HG02759 (cell line): ENCODE results near the gene SPECC1L.

Experiments
- ATAC-seq: cut with Tn5 transposase; IDR thresholded peaks from one replicate; pipeline ENCODE4 v1.9.1; 2021; ENCODE audit warnings: mild to moderate bottlenecking, moderate library complexity; ENCODE audit not compliant: unreplicated experiment

The SPECC1L gene

GRCh38 chr22:24437091-24437490, 166.5 kb downstream of the SPECC1L start:
- ATAC-seq = no peak

- peak; percentile 29 for ATAC-seq
Measured at GRCh38 chr22:24437741-24438328, 167.2 kb downstream of the SPECC1L start.

GRCh38 chr22:24440270-24440717, 169.7 kb downstream of the SPECC1L start:
- ATAC-seq = no peak

GRCh38 chr22:24440718-24441405, 170.2 kb downstream of the SPECC1L start:
- ATAC-seq = no peak

DNA sequence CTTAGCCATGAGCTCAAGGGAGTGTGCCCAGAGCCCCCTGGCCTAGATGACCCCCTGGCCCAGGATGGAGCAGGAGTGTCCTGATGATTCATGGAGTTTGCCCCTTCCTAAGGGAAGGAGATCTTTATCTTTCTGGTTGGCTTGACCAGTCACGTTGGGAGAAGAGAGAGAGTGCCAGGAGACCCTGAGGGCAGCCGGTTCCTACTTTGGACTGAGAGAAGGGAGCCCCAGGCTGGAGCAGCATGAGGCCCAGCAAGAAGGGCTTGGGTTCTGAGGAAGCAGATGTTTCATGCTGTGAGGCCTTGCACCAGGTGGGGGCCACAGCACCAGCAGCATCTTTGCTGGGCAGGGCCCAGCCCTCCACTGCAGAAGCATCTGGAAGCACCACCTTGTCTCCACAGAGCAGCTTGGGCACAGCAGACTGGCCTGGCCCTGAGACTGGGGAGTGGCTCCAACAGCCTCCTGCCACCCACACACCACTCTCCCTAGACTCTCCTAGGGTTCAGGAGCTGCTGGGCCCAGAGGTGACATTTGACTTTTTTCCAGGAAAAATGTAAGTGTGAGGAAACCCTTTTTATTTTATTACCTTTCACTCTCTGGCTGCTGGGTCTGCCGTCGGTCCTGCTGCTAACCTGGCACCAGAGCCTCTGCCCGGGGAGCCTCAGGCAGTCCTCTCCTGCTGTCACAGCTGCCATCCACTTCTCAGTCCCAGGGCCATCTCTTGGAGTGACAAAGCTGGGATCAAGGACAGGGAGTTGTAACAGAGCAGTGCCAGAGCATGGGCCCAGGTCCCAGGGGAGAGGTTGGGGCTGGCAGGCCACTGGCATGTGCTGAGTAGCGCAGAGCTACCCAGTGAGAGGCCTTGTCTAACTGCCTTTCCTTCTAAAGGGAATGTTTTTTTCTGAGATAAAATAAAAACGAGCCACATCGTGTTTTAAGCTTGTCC, 171.0 kb downstream of the SPECC1L start:
- ATAC-seq = no peak

DNA sequence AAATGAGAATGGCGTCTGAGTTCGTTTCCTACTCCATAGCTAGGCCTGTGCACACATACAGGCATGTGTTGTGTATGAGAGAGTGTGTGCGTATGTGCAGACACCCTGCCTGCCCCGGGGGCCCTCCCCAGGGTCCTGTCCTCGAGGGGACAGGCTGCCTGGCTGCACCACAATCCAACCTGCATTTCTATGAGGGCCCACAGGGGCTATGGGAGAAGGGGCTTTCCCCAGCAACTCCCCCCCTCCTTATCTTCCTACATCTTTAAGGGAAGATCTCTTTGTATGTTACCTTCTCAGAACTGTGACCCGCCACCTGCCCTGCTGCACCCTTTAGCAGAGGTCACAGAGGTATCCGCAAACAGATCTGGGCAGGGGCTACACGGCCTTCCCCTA, 171.7 kb downstream of the SPECC1L start:
- ATAC-seq = no peak

DNA sequence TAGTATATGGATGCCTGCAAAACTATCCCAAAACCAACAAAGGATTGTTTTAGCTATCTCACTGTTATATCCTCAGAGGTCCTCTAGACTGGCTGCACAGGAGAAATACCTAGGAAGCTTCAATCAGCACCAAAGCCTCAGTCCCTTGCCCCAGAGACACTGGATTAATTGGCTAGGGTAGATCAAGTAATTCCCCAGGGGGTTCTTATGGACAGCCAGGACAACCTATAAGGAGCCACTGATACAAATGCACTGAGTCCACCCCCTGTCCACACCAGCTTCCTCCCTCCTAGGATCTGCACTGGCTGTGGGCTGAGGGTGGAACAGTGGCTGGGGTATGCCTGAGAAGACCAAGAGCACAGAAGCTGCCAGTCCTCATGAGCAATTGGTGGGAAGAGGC, 173.0 kb downstream of the SPECC1L start:
- no peak for ATAC-seq

- ATAC-seq = no peak
Measured at GRCh38 chr22:24444251-24444650, 173.6 kb downstream of the SPECC1L start.

- no peak for ATAC-seq
Measured at GRCh38 chr22:24444729-24445466, 174.3 kb downstream of the SPECC1L start.

DNA sequence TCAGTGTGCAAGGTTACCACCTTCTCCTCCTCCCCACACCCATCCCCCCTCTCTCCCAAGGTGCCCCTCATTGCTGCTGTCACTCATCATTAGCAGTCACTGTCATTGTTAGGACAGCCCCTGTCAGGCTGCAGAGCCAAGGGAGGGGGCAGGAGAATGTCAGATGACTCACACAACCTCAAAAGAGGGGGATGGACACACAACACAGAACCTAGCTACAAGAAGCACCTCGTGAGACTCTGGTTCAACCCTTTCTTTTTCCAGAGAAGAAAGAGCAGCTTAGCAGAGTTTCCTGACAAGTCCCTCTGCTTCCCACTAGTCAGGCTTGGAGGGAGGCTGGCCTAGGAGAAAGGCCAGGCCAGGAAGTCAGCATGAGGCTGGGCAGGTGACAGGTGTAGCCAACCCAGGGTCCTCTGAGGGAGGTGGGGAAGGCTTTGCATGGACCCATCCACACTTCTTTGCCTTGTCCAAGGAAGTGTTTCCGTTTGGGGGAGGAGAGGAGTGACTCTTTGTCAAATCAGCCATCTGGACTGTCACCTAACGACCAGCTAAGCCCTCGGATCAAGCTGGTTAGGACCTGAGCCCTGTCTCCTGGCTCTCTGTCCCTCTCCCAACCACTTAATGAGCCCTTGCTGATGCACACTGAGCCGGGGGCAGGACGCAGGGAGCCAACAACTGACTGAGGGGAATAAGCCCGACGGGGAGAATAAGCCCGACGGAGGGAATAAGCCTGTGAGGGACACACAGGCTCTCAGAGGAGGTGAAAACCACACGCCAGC, 175.0 kb downstream of the SPECC1L start:
- no peak for ATAC-seq

- no peak for ATAC-seq
Measured at GRCh38 chr22:24446260-24446611, 175.6 kb downstream of the SPECC1L start.

- no peak for ATAC-seq
Measured at GRCh38 chr22:24450610-24451009, 180.0 kb downstream of the SPECC1L start.

- no peak for ATAC-seq
Measured at GRCh38 chr22:24451162-24451561, 180.5 kb downstream of the SPECC1L start.

GRCh38 chr22:24453853-24454252, 183.2 kb downstream of the SPECC1L start:
- ATAC-seq = no peak

GRCh38 chr22:24455039-24455438, 184.4 kb downstream of the SPECC1L start:
- no peak for ATAC-seq

DNA sequence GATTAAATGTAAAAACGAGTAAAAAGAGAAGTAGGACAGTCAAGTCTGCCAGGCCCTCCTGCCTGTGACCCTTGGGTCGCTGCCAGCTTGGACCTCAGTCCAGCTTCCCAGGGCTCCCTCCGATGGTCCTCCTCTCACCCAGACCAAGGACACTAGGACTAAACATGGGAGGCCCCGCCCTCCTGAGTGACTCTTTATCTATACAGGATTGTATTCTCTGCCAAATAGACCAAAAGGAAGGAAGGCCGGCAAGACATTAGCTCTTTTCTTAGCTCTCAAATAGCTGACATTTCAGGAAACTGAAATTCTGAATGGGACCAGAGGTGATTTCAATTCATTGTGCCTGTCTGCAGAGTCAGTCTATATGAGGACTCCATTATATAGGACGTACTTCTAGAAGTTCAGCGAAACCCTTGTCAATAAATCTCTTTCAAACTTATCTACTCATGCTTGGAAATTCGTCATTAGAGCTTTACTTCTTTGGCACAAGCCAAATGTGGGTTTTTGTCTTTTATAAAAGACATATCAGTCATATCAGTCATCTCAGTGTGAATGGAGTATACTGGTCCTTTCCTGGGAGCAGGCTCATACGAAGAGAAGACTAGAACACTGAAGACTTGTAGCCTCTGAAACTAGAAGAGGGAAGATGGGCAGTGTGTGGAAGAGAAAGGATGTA, 185.3 kb downstream of the SPECC1L start:
- no peak for ATAC-seq

DNA sequence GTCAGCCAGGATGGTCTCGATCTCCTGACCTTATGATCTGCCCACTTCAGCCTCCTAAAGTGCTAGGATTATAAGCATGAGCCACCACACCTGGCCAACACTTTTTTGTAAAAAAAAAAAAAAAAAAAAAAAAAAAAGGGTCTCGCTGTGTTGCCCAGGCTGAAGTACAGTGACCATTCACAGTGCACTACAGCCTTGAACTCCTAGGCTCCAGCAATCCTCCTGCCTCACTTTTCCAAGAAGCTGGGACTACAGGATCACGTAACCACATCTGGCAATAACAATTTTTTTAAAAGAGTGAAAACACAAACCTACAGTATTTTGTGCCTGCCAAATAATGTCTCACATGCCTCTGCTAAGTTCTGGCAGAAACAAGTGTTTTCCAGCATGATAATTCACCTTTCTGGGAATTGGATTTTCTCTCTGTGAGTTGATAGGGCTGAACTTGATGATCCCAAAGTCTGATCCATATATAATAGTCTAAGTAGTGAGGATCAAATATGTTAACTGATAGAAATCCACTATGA, 187.3 kb downstream of the SPECC1L start:
- no peak for ATAC-seq

GRCh38 chr22:24459911-24460310, 189.3 kb downstream of the SPECC1L start:
- ATAC-seq = no peak

DNA sequence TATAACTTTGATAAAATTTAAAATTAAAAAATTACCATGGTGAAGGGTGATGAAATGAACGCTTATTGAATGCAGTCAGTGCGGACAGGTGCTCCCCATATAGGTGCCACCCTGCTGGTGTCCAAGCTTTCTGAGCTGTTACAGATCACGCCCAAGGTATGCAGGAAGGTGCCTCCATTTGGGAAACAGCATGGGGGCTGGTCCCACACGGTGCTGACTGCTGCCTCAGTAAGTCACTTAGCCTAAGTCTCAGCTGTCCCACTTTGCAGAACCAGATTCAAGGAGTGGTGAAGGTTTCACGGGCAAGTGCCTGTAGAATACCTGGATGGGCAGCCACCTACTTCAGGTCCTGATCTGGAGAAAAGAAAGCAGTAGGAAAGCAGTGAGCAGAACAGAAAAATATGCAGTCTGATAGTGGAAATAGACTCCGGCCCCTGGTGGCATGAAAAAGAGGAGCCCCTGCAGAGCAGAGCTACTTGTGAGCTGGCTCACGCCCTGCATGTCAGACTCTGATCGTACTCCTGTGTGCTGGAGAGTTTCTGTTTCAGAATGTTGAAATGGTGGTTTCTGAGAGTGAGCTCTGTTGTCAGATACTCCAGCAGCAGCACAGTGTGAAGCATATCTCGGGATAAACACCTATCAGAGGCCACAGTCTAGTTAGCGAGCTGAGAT, 189.9 kb downstream of the SPECC1L start:
- no peak for ATAC-seq
